ENCODE data around the gene CMPK2. TPM values are rescaled to one million over a fixed set of nuclear protein-coding genes. Genes with fewer than 3 reads are reported as not detected.

The CMPK2 gene
- total and polyA plus RNA-seq, 9 of the 15 experiments (the other 6 are each of a cell fraction or from before 2014, with no cell fraction given), result 2.6 to 10.5 (median 5.0) TPM

DNA sequence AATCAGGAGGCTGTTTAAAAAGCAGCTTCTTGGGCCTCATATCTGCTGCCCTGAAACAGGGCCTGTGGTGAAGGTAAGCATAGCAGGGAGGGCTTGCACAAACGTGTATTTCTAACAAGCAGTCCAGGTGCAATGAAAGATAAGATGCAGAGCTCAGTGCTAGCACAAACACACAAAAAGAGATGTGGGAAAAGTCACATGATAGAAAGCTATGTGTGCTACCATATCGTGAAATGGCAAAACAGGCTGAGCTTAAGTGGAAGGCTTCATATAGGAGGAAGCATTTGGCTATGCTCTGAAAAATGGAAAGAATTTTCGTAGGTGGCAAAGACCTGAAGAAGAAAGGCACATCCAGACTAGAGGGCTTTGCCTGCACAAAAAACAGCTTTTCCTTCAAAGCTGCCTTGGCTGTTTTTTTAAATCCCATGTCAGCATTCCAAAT is 22.1 kb upstream of the CMPK2 start (continued):
- TF ChIP-seq, protein P1, sequence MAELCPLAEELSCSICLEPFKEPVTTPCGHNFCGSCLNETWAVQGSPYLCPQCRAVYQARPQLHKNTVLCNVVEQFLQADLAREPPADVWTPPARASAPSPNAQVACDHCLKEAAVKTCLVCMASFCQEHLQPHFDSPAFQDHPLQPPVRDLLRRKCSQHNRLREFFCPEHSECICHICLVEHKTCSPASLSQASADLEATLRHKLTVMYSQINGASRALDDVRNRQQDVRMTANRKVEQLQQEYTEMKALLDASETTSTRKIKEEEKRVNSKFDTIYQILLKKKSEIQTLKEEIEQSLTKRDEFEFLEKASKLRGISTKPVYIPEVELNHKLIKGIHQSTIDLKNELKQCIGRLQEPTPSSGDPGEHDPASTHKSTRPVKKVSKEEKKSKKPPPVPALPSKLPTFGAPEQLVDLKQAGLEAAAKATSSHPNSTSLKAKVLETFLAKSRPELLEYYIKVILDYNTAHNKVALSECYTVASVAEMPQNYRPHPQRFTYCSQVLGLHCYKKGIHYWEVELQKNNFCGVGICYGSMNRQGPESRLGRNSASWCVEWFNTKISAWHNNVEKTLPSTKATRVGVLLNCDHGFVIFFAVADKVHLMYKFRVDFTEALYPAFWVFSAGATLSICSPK (IDR thresholded peaks at IDR 0.05; ENCODE audit: borderline replicate concordance), result no peak
- peak; percentile 25; the same call in 1 of the 2 replicates for TF ChIP-seq NR2C2 (CRISPR knock-in tag; IDR thresholded peaks at IDR 0.05)
- no peak for TF ChIP-seq NR2C2 (tag; IDR thresholded peaks at IDR 0.05)
- TF ChIP-seq CBX1 (IDR thresholded peaks at IDR 0.05; ENCODE audit: low read depth), result no peak
- peak in 1 of 2 experiments; percentile 91; a peak in 2 of 4 replicates for TF ChIP-seq HDAC1 (IDR thresholded peaks at IDR 0.05)
- peak; percentile 97 for TF ChIP-seq ARID1B (IDR thresholded peaks at IDR 0.05)
- TF ChIP-seq RNF2 (IDR thresholded peaks at IDR 0.05), result peak; percentile 80
- TF ChIP-seq, protein P2, sequence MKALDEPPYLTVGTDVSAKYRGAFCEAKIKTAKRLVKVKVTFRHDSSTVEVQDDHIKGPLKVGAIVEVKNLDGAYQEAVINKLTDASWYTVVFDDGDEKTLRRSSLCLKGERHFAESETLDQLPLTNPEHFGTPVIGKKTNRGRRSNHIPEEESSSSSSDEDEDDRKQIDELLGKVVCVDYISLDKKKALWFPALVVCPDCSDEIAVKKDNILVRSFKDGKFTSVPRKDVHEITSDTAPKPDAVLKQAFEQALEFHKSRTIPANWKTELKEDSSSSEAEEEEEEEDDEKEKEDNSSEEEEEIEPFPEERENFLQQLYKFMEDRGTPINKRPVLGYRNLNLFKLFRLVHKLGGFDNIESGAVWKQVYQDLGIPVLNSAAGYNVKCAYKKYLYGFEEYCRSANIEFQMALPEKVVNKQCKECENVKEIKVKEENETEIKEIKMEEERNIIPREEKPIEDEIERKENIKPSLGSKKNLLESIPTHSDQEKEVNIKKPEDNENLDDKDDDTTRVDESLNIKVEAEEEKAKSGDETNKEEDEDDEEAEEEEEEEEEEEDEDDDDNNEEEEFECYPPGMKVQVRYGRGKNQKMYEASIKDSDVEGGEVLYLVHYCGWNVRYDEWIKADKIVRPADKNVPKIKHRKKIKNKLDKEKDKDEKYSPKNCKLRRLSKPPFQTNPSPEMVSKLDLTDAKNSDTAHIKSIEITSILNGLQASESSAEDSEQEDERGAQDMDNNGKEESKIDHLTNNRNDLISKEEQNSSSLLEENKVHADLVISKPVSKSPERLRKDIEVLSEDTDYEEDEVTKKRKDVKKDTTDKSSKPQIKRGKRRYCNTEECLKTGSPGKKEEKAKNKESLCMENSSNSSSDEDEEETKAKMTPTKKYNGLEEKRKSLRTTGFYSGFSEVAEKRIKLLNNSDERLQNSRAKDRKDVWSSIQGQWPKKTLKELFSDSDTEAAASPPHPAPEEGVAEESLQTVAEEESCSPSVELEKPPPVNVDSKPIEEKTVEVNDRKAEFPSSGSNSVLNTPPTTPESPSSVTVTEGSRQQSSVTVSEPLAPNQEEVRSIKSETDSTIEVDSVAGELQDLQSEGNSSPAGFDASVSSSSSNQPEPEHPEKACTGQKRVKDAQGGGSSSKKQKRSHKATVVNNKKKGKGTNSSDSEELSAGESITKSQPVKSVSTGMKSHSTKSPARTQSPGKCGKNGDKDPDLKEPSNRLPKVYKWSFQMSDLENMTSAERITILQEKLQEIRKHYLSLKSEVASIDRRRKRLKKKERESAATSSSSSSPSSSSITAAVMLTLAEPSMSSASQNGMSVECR (CRISPR knock-in tag; IDR thresholded peaks at IDR 0.05), result no peak
- peak; percentile 95 for TF ChIP-seq HDAC2 (IDR thresholded peaks at IDR 0.05)
- TF ChIP-seq PCBP1 (IDR thresholded peaks at IDR 0.05; ENCODE audit: low read depth, low read length, poor library complexity, severe bottlenecking), result no peak
- TF ChIP-seq RAD51 (IDR thresholded peaks at IDR 0.05; ENCODE audit: borderline replicate concordance, low read depth), result peak; percentile 86
- no peak for TF ChIP-seq SIX5 (IDR thresholded peaks at IDR 0.05; ENCODE audit: borderline replicate concordance in 1 of 2, insufficient read depth in 1 of 2, low read depth in 1 of 2, low read length in 2 of 2)
- no peak for TF ChIP-seq SMC3 (conservative IDR thresholded peaks at IDR 0.05; ENCODE audit: insufficient read depth, low read depth, low read length)
- TF ChIP-seq, protein P3, sequence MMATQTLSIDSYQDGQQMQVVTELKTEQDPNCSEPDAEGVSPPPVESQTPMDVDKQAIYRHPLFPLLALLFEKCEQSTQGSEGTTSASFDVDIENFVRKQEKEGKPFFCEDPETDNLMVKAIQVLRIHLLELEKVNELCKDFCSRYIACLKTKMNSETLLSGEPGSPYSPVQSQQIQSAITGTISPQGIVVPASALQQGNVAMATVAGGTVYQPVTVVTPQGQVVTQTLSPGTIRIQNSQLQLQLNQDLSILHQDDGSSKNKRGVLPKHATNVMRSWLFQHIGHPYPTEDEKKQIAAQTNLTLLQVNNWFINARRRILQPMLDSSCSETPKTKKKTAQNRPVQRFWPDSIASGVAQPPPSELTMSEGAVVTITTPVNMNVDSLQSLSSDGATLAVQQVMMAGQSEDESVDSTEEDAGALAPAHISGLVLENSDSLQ (IDR thresholded peaks at IDR 0.05), result no peak
- TF ChIP-seq RFX7 (CRISPR knock-in tag; IDR thresholded peaks at IDR 0.05), result no peak
- TF ChIP-seq, protein P4, sequence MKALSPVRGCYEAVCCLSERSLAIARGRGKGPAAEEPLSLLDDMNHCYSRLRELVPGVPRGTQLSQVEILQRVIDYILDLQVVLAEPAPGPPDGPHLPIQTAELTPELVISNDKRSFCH (CRISPR knock-in tag; IDR thresholded peaks at IDR 0.05), result no peak
- TF ChIP-seq, protein P4 (tag; IDR thresholded peaks at IDR 0.05), result peak; percentile 72; the same call in 1 of the 2 replicates
- no peak for TF ChIP-seq TAF9B (IDR thresholded peaks at IDR 0.05; ENCODE audit: partially characterized antibody)
- TF ChIP-seq HNRNPL (IDR thresholded peaks at IDR 0.05; ENCODE audit: low read depth, low read length), result no peak
- peak; percentile 47; the same call in 1 of the 2 replicates for TF ChIP-seq ZNF354B (CRISPR knock-in tag; IDR thresholded peaks at IDR 0.05)
- peak; percentile 52 for TF ChIP-seq MYC (IDR thresholded peaks at IDR 0.05; ENCODE audit: low read depth, low read length)
- no peak for TF ChIP-seq MYC (CRISPR knock-in tag; IDR thresholded peaks at IDR 0.05; ENCODE audit: borderline replicate concordance, low read depth)

All from K562 (cell line).